ENCODE measurements around the gene DUSP1. TPM values are rescaled to one million over a fixed set of nuclear protein-coding genes. Genes with fewer than 3 reads are reported as not detected.
A peak's percentile ranks its signal among the peaks of the same experiment; 100 is the strongest.

Gene DUSP1
- total RNA-seq, 1 experiment from 2014 or later, result 38.1 TPM

DNA sequence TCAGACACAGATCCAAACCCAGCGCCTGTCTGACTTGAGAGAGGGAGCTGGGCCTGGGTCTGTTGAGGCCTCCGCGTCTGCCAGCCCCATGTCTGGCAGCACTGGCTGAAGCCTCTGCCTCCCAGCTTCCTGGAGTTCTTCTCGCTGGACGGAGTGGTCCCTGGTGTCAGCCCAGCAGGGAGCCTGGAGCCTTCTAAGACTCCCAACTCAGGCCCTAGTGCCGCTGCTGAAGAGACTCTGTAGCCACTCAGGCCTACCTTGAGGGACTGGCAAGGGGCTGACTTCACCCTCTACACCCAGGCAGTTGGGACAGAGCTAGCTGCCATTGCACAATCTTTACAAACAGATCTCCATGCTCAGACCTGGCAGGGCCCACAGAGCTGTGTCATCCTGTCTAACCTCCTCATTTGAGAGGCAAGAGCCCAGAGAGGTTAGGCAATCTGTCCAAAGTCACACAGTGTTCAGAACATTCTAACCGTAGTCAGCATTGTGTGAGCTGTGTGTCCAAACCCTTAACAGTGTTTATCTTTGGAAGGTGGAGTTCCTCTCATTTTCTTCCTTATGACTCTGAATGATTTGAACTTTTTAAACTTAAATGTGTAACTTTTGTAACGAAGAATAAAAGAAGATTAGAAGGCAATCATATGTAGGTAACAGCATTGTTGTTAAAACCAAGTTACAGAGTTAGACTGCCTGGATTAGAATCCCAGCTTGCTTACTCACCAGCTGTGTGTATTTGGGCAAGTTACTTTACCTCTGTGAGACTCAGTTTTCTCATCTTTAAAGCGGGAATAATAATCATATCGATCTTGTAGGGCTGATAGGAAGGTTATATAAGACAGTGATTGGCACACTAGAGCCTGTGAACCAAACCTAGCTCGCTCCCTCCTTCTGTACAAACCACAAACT is 4.6 kb upstream of the DUSP1 start:
- Mint-ChIP-seq H3K27me3 (ENCODE audit: unreplicated experiment) (no peaks in the 10 kb centered on the region), H3K27ac (ENCODE audit: unreplicated experiment) (no peak overlapping the region), H3K4me3 (ENCODE audit: low read depth, unreplicated experiment) (no peak overlapping the region), H3K4me1 (ENCODE audit: low read depth, unreplicated experiment) (peaks cover 58% of the 10 kb centered on the region), H3K9me3 (ENCODE audit: low read depth, unreplicated experiment) (no peaks in the 10 kb centered on the region), H3K36me3 (ENCODE audit: insufficient read depth, unreplicated experiment) (peaks cover 39% of the 10 kb centered on the region)
- no TSS peak for BruUV-seq (replicated peaks)
- no peak for DNase-seq
- intact Hi-C loops (cut with micrococcal nuclease; ENCODE audit: unreplicated experiment), result no loop called here
- CTCF ChIA-PET, result interaction anchor here (1.3 to 3.3 kb wide), 2 partner anchors 61 to 129 kb away, joined by 3 to 17 read pairs; no protein-coding TSS in a partner anchor
- TF ChIP-seq, protein P1, sequence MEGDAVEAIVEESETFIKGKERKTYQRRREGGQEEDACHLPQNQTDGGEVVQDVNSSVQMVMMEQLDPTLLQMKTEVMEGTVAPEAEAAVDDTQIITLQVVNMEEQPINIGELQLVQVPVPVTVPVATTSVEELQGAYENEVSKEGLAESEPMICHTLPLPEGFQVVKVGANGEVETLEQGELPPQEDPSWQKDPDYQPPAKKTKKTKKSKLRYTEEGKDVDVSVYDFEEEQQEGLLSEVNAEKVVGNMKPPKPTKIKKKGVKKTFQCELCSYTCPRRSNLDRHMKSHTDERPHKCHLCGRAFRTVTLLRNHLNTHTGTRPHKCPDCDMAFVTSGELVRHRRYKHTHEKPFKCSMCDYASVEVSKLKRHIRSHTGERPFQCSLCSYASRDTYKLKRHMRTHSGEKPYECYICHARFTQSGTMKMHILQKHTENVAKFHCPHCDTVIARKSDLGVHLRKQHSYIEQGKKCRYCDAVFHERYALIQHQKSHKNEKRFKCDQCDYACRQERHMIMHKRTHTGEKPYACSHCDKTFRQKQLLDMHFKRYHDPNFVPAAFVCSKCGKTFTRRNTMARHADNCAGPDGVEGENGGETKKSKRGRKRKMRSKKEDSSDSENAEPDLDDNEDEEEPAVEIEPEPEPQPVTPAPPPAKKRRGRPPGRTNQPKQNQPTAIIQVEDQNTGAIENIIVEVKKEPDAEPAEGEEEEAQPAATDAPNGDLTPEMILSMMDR (IDR thresholded peaks at IDR 0.05; ENCODE audit: unreplicated experiment), result no peak

DNA sequence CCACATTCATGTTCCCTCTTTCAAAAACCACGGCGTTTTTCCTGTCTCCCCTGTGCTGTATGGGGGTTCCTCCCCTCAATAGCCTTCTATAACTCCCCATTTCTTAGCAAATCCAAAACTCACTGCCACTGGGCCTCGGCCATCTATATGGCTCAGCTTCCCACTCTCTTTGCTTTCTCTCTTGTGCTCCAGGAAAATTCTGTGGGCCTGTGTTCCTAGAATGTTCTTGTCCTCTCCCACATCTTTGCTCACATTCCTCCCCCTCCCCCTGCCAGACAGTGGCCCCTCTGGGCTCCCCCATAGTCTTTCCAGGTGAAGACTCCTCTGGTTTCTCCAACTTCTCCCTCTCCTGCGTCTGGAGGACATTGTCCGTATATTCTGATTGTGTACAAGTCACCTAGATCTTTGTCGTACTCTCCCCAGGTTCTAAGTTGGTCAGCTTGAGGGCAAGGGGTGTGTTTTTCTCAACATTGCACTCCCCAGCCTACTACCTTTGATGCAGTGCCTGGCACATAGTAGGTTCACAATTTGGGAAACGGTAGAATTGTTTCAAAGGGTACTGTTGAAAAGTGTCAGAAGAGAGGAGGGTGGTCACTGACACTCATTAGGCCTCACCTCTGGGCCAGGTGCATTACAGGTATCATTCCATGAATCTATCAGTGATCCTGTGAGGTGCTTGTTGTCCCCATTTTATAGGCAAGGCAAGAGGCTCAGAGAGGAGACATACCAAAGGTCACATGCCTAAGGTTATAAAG is 3.7 kb upstream of the DUSP1 start:
- H3K4me1 Mint-ChIP-seq (ENCODE audit: low read depth, unreplicated experiment), result peaks cover 61% of the 10 kb centered on the region
- H3K9me3 Mint-ChIP-seq (ENCODE audit: low read depth, unreplicated experiment), result no peaks in the 10 kb centered on the region
- peaks cover 48% of the 10 kb centered on the region for H3K36me3 Mint-ChIP-seq (ENCODE audit: insufficient read depth, unreplicated experiment)
- intact Hi-C loops (cut with micrococcal nuclease; ENCODE audit: unreplicated experiment), result loop anchor here (5.0 kb wide), 1 partner anchor 33 kb away; no protein-coding TSS in a partner anchor
- CTCF ChIA-PET, result interaction anchor here (1.3 kb wide), 1 partner anchor 60 kb away, joined by 3 read pairs; no protein-coding TSS in a partner anchor
- BruUV-seq (replicated peaks), result no TSS peak
- H3K4me3 Mint-ChIP-seq (ENCODE audit: low read depth, unreplicated experiment), result no peak overlapping the region
- H3K27me3 Mint-ChIP-seq (ENCODE audit: unreplicated experiment), result no peaks in the 10 kb centered on the region
- TF ChIP-seq, protein P1 (IDR thresholded peaks at IDR 0.05; ENCODE audit: unreplicated experiment), result no peak
- H3K27ac Mint-ChIP-seq (ENCODE audit: unreplicated experiment), result no peak overlapping the region
- DNase-seq, result no peak

DNA sequence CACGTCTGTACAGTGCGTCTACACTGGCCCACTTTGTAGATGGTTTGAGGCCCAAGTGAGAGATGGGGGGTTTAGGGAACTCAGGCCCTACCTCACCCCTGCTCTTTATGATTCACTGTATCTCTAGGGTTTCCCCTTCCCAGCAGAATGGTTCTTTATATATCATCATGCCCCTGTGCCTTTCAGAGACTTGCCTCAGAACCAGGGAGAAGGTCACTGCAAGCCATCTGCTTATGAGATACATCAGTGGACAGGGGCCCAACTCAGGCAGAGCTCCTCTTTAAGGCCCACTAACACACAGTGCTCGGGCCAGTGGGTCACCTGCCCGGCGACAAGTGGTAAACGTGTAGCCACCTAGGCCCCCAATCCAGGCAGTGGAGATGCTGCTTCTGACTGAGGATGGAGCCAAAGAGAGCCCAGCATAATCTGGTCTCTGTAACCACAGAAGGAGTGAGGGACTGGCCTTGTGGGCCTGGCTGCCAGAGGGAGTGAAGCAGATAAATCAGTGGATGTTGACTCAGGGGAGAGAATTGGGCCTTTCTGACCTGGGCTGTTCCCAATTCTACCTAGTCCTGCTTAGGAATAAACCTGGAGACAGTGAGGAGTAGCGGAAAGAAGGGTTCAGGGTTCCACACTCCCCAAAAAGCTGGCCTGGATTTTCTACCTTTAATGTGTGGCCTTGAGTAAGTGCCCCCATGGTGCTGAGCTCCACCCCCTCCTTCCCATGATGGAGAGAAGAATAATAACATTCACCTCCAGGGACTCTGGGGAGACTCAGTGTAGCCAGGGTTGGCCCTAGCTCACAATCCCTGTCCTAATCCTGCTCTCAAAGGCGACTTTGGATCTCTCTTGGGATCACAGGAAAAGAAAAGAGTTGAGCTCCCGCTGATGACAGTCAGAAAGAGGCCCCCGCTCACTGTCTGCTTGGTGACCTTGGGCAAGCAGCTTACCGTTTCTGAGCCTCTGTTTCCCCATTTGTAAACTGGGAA is 2.8 kb upstream of the DUSP1 start:
- no TSS peak for BruUV-seq (replicated peaks)
- Mint-ChIP-seq H3K36me3 (ENCODE audit: insufficient read depth, unreplicated experiment) (peaks cover 57% of the 10 kb centered on the region), H3K4me3 (ENCODE audit: low read depth, unreplicated experiment) (peak overlapping the region; percentile 88), H3K9me3 (ENCODE audit: low read depth, unreplicated experiment) (no peaks in the 10 kb centered on the region), H3K27me3 (ENCODE audit: unreplicated experiment) (no peaks in the 10 kb centered on the region), H3K4me1 (ENCODE audit: low read depth, unreplicated experiment) (peaks cover 67% of the 10 kb centered on the region), H3K27ac (ENCODE audit: unreplicated experiment) (peak overlapping the region; percentile 95)
- TF ChIP-seq, protein P1 (IDR thresholded peaks at IDR 0.05; ENCODE audit: unreplicated experiment), result no peak
- intact Hi-C loops (cut with micrococcal nuclease; ENCODE audit: unreplicated experiment), result loop anchor here (5.0 kb wide), 1 partner anchor 34 kb away; no protein-coding TSS in a partner anchor
- no peak for DNase-seq
- CTCF ChIA-PET, result interaction anchor here (1.7 to 3.8 kb wide), 2 partner anchors 33 to 57 kb away, joined by 7 to 15 read pairs; no protein-coding TSS in a partner anchor

All from Calu3 (cell line).